NK-92 treated with Interleukin-12 subunit alpha and Interleukin-12 subunit beta, amount 100 ng/mL, for 24 hours (cell line): ENCODE data around the gene AIFM2.
"Not testable (repeated sequence)": the region's sequence is repeated elsewhere in the genome, so short reads cannot be mapped to it uniquely, and the experiment has no call there.

Experiments
- DNase-seq: peaks from one replicate; lab custom pipeline; 2025; lab: John Stamatoyannopoulos, UW

Gene AIFM2

GRCh38 chr10:70121281-70121949, 11.2 kb downstream of the AIFM2 start:
- DNase-seq = no peak

GRCh38 chr10:70120417-70120816, 12.2 kb downstream of the AIFM2 start:
- DNase-seq = no peak

- no peak for DNase-seq
Measured at GRCh38 chr10:70119623-70120022, 13.0 kb downstream of the AIFM2 start.

- no peak for DNase-seq
Measured at GRCh38 chr10:70119197-70119596, 13.4 kb downstream of the AIFM2 start.

GRCh38 chr10:70118196-70118595, 14.4 kb downstream of the AIFM2 start:
- DNase-seq = no peak

- DNase-seq = no peak
Measured at GRCh38 chr10:70117646-70118045, 15.0 kb downstream of the AIFM2 start.

GRCh38 chr10:70115948-70116682, 16.5 kb downstream of the AIFM2 start:
- peak; percentile 11 for DNase-seq

- no peak for DNase-seq
Measured at GRCh38 chr10:70114902-70115301, 17.7 kb downstream of the AIFM2 start.

DNA sequence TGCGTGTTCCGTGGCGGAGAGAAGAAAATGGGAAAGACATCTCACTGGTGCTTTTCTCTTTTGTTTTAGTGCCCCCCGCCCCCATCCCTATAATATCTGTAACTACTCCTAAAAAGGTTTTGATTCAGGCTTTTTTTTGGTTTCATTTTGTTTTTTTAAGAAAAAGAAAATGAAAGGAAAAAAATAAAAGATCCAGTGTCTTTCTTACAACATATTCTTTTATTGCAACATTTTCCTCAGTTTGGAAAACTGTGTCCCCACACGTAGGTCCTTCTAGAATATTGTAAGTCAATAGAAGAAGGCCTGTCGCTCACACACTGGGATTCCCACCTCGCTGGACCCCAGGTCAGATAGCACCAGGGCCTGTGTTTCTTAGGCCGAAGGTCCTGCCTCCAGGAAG, 20.6 kb downstream of the AIFM2 start:
- DNase-seq = no peak

DNA sequence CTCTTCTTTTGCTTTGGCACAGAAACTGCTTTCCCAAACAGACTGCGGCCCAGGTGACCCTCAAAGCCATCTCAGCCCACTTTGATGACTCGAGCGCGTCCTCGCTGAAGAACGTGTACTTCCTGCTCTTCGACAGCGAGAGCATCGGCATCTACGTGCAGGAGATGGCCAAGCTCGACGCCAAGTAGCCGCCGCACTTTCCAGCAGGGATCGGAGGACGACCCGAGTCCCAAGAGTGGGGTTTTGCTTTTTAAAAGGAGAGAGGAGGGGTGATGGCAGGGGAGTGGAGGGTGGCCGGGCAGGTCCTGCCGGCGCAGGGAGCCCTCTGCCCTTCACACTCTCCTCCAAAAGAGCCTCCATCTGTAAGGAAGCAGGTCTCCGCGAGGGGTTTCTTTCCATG, 21.1 kb downstream of the AIFM2 start:
- no peak for DNase-seq

DNA sequence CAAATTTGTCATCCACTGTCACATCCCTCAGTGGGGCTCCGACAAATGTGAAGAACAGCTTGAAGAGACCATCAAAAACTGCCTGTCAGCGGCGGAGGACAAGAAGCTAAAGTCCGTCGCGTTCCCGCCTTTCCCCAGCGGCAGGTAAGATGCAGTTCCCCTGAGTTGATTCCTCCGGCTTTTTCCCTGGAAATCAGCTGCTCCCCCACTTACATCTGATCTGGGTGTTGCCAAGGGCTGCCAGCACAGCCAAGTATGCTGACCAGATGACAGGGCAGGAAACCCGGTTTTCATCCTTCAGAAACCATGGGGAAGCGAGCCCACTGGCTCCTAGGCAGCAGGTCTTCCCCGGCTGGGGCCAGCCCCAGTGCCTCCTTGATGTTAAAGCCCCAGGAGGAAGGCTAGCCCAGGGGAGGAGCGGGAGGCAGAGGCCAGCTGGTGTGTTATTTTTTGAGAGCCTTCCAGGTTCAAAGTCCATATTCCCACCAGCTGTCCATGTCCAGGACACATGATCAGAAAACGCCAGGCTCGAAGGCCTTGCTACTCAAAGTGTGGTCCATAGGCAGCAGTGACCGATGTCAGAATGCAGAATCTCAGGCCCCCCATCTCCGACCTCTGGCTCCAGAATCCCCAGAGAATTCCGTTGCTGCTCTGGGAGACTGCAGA, 23.4 kb downstream of the AIFM2 start:
- no peak for DNase-seq

DNA sequence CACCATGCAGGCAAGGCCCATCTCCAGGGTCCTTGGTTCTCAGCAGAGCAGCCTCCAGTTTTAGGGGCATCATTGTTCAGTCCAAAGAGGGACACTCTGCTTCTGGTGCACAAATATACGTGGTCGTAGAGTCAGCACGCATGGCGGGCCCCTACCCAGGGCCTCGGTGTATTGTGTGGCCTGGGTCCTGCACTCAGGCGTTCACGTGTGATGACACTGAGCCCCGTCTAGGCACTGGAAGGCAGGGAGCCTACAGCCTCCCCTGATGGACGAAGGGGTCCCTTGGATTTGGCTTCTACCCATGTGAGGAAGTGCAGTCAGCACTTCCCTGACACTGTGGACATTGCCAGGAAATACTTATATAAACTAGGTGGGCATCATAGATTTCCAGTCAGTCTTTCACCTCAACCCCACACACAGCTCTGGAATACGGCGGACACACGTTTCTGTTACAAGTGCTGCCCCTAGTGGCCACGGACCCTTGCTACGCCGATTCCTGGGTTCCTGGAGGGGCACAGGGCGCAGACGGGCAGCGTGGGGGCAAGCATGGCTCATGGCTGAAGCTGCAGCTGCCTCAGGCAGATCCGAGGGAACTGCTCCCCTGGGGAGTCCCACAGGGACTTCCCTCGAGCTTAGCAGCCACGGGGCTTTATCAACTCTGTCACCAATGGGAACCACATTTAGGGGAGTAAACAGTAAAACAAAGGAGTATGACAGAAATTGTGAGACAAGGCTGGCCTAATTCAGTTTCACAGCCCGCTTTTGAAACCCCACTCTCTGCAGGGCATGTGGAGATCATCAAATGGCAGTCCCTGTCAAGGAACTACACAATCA, 25.4 kb downstream of the AIFM2 start:
- DNase-seq = no peak

DNA sequence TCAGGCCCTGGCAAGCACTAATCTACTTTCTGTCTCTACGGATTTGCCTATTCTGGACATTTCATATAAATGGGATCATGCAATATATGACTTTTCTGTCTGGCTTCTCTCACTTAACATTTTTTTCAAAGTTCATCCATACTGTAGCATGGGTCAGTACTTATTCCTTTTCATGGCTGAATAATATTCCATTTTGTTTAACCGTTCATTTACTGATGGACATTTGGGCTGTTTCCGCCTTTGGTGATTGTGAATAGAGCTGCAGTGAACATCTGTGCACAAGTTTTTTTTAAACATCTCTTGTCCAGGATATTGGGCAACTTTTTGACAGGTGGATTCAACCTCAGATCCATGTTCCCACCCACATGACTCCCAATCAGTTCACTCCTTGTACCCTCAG, 31.0 kb downstream of the AIFM2 start:
- DNase-seq = no peak

- DNase-seq = not testable (repeated sequence)
Measured at GRCh38 chr10:70101068-70101562, 31.5 kb downstream of the AIFM2 start.

DNA sequence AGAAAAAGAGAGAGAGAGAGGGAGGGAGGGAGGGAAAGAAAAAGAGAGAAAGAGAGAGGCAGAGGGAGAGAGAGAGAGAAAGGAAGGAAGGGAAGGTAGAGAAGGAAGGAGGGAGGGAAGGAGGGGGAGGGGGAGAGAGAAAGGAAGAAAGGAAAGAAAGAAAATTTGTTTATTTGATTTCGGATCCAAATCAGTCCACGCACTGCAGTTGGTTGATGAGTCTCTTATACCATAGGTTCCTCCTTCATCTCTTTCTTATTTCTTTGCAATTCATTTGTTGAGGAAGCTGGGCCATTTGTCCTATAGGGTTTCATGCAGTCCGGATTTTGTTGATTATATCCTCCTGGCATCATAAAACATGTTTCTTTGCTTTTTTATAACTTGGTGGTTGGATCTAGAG, 34.4 kb downstream of the AIFM2 start:
- no peak for DNase-seq

GRCh38 chr10:70097459-70097858, 35.2 kb downstream of the AIFM2 start:
- DNase-seq = no peak

DNA sequence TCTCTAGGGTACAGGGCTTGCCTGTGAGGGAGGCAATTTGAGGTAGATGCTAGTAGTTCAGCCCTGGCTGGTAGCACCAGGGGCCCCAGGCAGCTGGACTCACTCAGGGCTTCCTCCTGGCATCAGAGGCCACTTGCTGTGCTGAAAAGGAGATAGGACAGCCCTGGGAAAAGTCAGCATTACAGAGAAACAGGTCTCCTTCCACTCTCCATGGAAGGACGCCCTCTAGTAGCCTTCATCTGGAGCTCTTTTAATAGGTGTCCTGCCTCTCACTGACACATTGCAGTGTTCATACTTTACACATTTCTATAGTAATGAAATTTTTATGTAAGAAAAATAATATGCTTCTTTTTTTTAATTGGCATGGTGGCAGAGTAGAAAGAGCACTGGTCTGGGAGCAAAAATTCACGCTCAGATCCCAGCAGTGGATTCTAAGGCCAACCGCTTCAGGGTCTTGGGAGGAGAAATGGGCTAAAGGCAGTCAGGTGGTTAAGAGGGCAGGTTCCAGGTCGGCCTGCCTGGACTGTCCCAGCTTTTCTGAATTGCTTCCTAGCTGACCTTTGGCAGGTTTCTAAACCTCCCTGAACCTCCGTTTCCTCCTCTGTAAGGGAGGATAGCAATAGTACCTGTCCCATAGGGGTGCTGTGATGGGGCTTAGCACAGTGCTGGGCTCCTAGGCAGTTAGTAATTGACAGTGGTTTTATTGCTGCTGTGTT, 35.8 kb downstream of the AIFM2 start:
- DNase-seq = no peak

DNA sequence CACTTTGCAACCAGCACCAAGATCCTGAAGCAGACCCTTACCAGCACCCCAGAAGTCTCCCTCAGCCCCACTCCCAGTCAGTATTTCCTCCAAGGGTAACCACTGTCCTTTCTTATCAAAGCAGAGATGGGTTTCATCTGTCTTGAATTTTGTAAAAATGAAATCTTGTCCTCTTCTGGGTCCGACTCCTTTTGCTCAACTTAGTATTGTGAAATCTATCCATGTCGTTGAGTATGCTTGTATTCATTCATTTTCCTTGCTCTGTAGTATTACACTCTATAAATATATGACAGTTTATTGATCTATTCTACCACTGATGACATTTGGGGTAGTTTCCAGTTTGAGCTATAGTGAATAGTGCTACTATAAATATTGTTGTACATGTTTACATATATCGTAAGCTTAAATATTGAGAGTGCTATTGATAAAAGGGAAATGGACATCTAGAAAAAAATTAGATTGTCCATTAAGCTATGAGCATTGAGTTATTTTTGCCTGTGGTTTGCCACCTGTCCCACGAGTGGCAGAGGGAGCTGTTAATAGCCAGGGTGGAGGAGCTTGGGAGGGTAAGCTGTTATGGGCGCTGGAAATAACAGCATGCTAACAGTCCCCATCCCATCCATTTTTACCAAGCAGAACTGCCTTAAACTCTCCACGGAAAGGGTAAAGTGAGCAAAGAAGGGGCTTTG, 36.5 kb downstream of the AIFM2 start:
- no peak for DNase-seq

GRCh38 chr10:70094250-70094649, 38.4 kb downstream of the AIFM2 start:
- no peak for DNase-seq

- no peak for DNase-seq
Measured at GRCh38 chr10:70093335-70093944, 39.2 kb downstream of the AIFM2 start.

- DNase-seq = no peak
Measured at GRCh38 chr10:70092389-70092718, 40.3 kb downstream of the AIFM2 start.
